IMR-90 (cell line): ENCODE measurements around the gene GALNT17. TPM values are rescaled to one million over a fixed set of nuclear protein-coding genes. Genes with fewer than 3 reads are reported as not detected.

ENCODE experiments used
- ATAC-seq: fragments of 200-7000 bp; cut with Tn5 transposase; 2 replicates; pipeline ENCODE4 v1.9.1; 2020; ENCODE audit warnings: low read depth, mild to moderate bottlenecking, moderate library complexity
- BruUV-seq: library from RNA; stranded (reverse); fragments of 400-500 nt; replicated peaks from 2 replicates; lab custom pipeline; 2021; lab: Mats Ljungman, UMichigan
- CTCF ChIA-PET: fragments of 300-600 bp; formaldehyde crosslinking; extraction: SDS; loops from one replicate; lab custom pipeline; 2021; ENCODE audit warnings: antibody characterized with exemption; lab: Yijun Ruan, JAX
- POLR2A ChIA-PET: fragments of 300-600 bp; sonication (Branson Sonifier 250); formaldehyde crosslinking; loops from one replicate; lab custom pipeline; 2022; ENCODE audit warnings: antibody characterized with exemption; ENCODE audit not compliant: unreplicated experiment; lab: Charles Lee
- DNase-seq: peaks from one replicate; pipeline ENCODE4 v3.0.0; 2013
- H2AFZ ChIP-seq: replicated peaks from 2 replicates; pipeline ENCODE3; 2013; ENCODE audit warnings: low read length, mild to moderate bottlenecking; ENCODE audit not compliant: poor library complexity
- H2AK5ac ChIP-seq: 2 replicates; pipeline ENCODE4 v1.6.1; 2013; ENCODE audit warnings: low read depth, low read length, inconsistent platforms
- H2AK9ac ChIP-seq: replicated peaks from 2 replicates; pipeline ENCODE3; 2013; ENCODE audit warnings: mild to moderate bottlenecking, low read depth, low read length, moderate library complexity; ENCODE audit not compliant: poor library complexity
- H2BK120ac ChIP-seq: 2 replicates; pipeline ENCODE4 v1.6.1; 2013; ENCODE audit warnings: low read depth, low read length, inconsistent platforms
- H2BK15ac ChIP-seq: 3 replicates; pipeline ENCODE4 v1.6.1; 2013; ENCODE audit warnings: low read depth, low read length, inconsistent platforms
- H2BK20ac ChIP-seq: 2 replicates; pipeline ENCODE4 v1.6.1; 2013; ENCODE audit warnings: low read depth, mild to moderate bottlenecking, inconsistent platforms, low read length, moderate library complexity
- H2BK5ac ChIP-seq: 2 replicates; pipeline ENCODE4 v1.6.1; 2013; ENCODE audit warnings: mild to moderate bottlenecking, low read depth, low read length, inconsistent platforms; ENCODE audit not compliant: poor library complexity, severe bottlenecking
- H3K14ac ChIP-seq: replicated peaks from 2 replicates; pipeline ENCODE4 v1.6.1; 2013; ENCODE audit warnings: low read depth, low read length, inconsistent platforms
- H3K18ac ChIP-seq: 2 replicates; pipeline ENCODE4 v1.6.1; 2013; ENCODE audit warnings: low read depth, low read length, control low read depth
- H3K23ac ChIP-seq: 2 replicates; pipeline ENCODE4 v1.6.1; 2013; ENCODE audit warnings: low read depth, low read length, inconsistent platforms
- H3K27ac ChIP-seq: 2 replicates; pipeline ENCODE4 v1.5.1; 2013; ENCODE audit warnings: mild to moderate bottlenecking, control low read depth, low read length; ENCODE audit not compliant: insufficient read depth
- H3K27me3 ChIP-seq: 2 replicates; pipeline ENCODE4 v1.6.1; 2013; ENCODE audit warnings: low read length; ENCODE audit not compliant: control insufficient read depth, insufficient read depth
- H3K36me3 ChIP-seq: 2 replicates; pipeline ENCODE4 v1.6.1; 2013; ENCODE audit warnings: low read length, mixed read lengths; ENCODE audit not compliant: control insufficient read depth, insufficient read depth
- H3K4ac ChIP-seq: 2 replicates; pipeline ENCODE4 v1.6.1; 2013; ENCODE audit warnings: low read depth, low read length, inconsistent platforms
- H3K4me1 ChIP-seq: 2 replicates; pipeline ENCODE4 v1.6.1; 2013; ENCODE audit warnings: low read length, mixed read lengths; ENCODE audit not compliant: control insufficient read depth, insufficient read depth
- H3K4me2 ChIP-seq: 2 replicates; pipeline ENCODE4 v1.6.1; 2013; ENCODE audit warnings: low read depth, mild to moderate bottlenecking, control low read depth, low read length, moderate library complexity
- H3K4me3 ChIP-seq: 2 replicates; pipeline ENCODE4 v1.5.1; 2013; ENCODE audit warnings: low read depth, mild to moderate bottlenecking, control low read depth, low read length, moderate library complexity; ENCODE audit not compliant: insufficient read depth
- H3K56ac ChIP-seq: 2 replicates; pipeline ENCODE4 v1.6.1; 2013; ENCODE audit warnings: low read length, inconsistent platforms; ENCODE audit not compliant: insufficient read depth; ENCODE audit errors: extremely low read depth
- H3K79me1 ChIP-seq, 2 experiments: 2 replicates each; pipeline ENCODE4 v1.6.1; 2013; ENCODE audit warnings: low read length in 2 of 2, inconsistent platforms in 1 of 2, low read depth in 1 of 2
- H3K9ac ChIP-seq: 2 replicates; pipeline ENCODE4 v1.6.1; 2013; ENCODE audit warnings: low read depth, low read length, control low read depth
- H3K9me1 ChIP-seq: 2 replicates; pipeline ENCODE4 v1.6.1; 2013; ENCODE audit warnings: low read length, inconsistent platforms; ENCODE audit not compliant: insufficient read depth
- H3K9me3 ChIP-seq: 2 replicates; pipeline ENCODE4 v1.6.1; 2013; ENCODE audit warnings: low read length; ENCODE audit not compliant: control insufficient read depth, insufficient read depth
- H4K20me1 ChIP-seq: 2 replicates; pipeline ENCODE4 v1.6.1; 2013; ENCODE audit warnings: low read length, inconsistent platforms; ENCODE audit not compliant: insufficient read depth
- H4K5ac ChIP-seq: 2 replicates; pipeline ENCODE4 v1.6.1; 2013; ENCODE audit warnings: mild to moderate bottlenecking, low read depth, low read length, control low read depth
- H4K8ac ChIP-seq, 2 experiments: 2 replicates each; pipeline ENCODE4 v1.6.1; 2013; ENCODE audit warnings: low read depth in 2 of 2, low read length in 2 of 2, control low read depth in 1 of 2, inconsistent platforms in 1 of 2
- H4K91ac ChIP-seq: 2 replicates; pipeline ENCODE4 v1.6.1; 2013; ENCODE audit warnings: low read depth, low read length, inconsistent platforms; ENCODE audit not compliant: insufficient read depth
- BHLHE40 ChIP-seq: fragments of 150-350 bp; IDR thresholded peaks from 2 replicates; pipeline ENCODE4 v1.6.1; 2016; ENCODE audit warnings: mild to moderate bottlenecking, low read depth, low read length
- CEBPB ChIP-seq: IDR thresholded peaks from 2 replicates; pipeline ENCODE4 v1.6.1; 2012; ENCODE audit warnings: low read depth, low read length, improper control_type of control experiment
- CHD1 ChIP-seq: IDR thresholded peaks from 2 replicates; pipeline ENCODE4 v1.6.1; 2012; ENCODE audit warnings: low read depth, low read length, improper control_type of control experiment
- CTCF ChIP-seq: conservative IDR thresholded peaks from 2 replicates; pipeline ENCODE4 v1.5.1; 2012; ENCODE audit warnings: mild to moderate bottlenecking, low read depth, low read length, improper control_type of control experiment
- FOS ChIP-seq: fragments of 150-350 bp; IDR thresholded peaks from 2 replicates; pipeline ENCODE4 v1.6.1; 2016; ENCODE audit warnings: low read depth, low read length
- MAFK ChIP-seq: IDR thresholded peaks from 2 replicates; pipeline ENCODE4 v1.6.1; 2012; ENCODE audit warnings: low read depth, low read length, improper control_type of control experiment
- MAZ ChIP-seq: IDR thresholded peaks from 2 replicates; pipeline ENCODE4 v1.6.1; 2012; ENCODE audit warnings: low read depth, mild to moderate bottlenecking, low read length, improper control_type of control experiment, moderate library complexity, borderline replicate concordance
- MXI1 ChIP-seq: IDR thresholded peaks from 2 replicates; pipeline ENCODE4 v1.6.1; 2012; ENCODE audit warnings: low read depth, mild to moderate bottlenecking, low read length, moderate library complexity, borderline replicate concordance
- NFE2L2 ChIP-seq: fragments of 150-350 bp; IDR thresholded peaks from 2 replicates; pipeline ENCODE4 v1.6.1; 2016; ENCODE audit warnings: low read depth, mild to moderate bottlenecking, low read length
- POLR2A ChIP-seq: IDR thresholded peaks from 2 replicates; pipeline ENCODE4 v1.6.1; 2012; ENCODE audit warnings: mild to moderate bottlenecking, low read depth, low read length
- RAD21 ChIP-seq: IDR thresholded peaks from 2 replicates; pipeline ENCODE4 v1.6.1; 2012; ENCODE audit warnings: low read length, improper control_type of control experiment
- RCOR1 ChIP-seq: IDR thresholded peaks from 2 replicates; pipeline ENCODE4 v1.6.1; 2012; ENCODE audit warnings: mild to moderate bottlenecking, low read length, improper control_type of control experiment; ENCODE audit not compliant: insufficient replicate concordance
- RFX5 ChIP-seq: IDR thresholded peaks from 2 replicates; pipeline ENCODE4 v1.8.0; 2012; ENCODE audit warnings: low read depth, mild to moderate bottlenecking, low read length, moderate library complexity
- SMC3 ChIP-seq: fragments of 150-350 bp; IDR thresholded peaks from 2 replicates; pipeline ENCODE4 v1.6.1; 2016; ENCODE audit warnings: low read depth, mild to moderate bottlenecking, antibody characterized with exemption, low read length, moderate library complexity
- WGBS, 2 experiments: methylation state at CpG; one replicate each; pipeline versions ENCODE4 v1.1.5 to v1.1.7; 2013; ENCODE audit warnings: missing lambda C conversion rate in 2 of 2; ENCODE audit not compliant: insufficient read length in 1 of 2; ENCODE audit errors: extremely low coverage in 2 of 2; 5-methylcytosine and 5-hydroxymethylcytosine counted together
- dilution Hi-C: fragments of 300-500 bp; cut with HindIII; formaldehyde crosslinking; loops from one replicate; pipeline ENCODE4 v1.14.3; 2018; ENCODE audit warnings: low sequenced_read_pairs; ENCODE audit not compliant: unreplicated experiment
- in situ Hi-C: fragments of 300-500 bp; cut with MboI; formaldehyde crosslinking; loops from 3 replicates; pipeline ENCODE4 v1.14.3; 2019; ENCODE audit warnings: low sequenced_read_pairs, inconsistent platforms, mixed read lengths
- intact Hi-C: fragments of 100-400 bp; cut with micrococcal nuclease; formaldehyde crosslinking; loops from 2 replicates; pipeline ENCODE4 v1.10.0; 2022
- polyA plus RNA-seq, 3 experiments: library from polyadenylated mRNA; depleted of rRNA; stranded (reverse); fragments of >200 nt; gene quantifications; 2 replicates each; pipeline ENCODE4 v1.2.3, GENCODE V29; 2012; ENCODE audit warnings: low replicate concordance in 1 of 3
- total RNA-seq: library from RNA; depleted of rRNA; stranded (reverse); fragments of >200 nt; gene quantifications from 2 replicates; pipeline ENCODE4 v1.2.3, GENCODE V29; 2012
- TF ChIP-seq, protein P1 (sequence below): fragments of 150-350 bp; IDR thresholded peaks from 2 replicates; pipeline ENCODE4 v1.6.1; 2017; ENCODE audit warnings: mild to moderate bottlenecking, antibody characterized with exemption, low read length, low read depth
- TF ChIP-seq, protein P2 (sequence below): fragments of 150-350 bp; IDR thresholded peaks from 2 replicates; pipeline ENCODE4 v1.6.1; 2016; ENCODE audit warnings: low read depth, mild to moderate bottlenecking, low read length, moderate library complexity, borderline replicate concordance

The GALNT17 gene
- total and polyA plus RNA-seq, 2 of the 4 experiments (the other 2 are of a cell fraction), result not detected

GRCh38 chr7:71444130-71444529 is 312.2 kb downstream of the GALNT17 start:
- in situ Hi-C loops (no loop called here), intact Hi-C loops (no loop called here), dilution Hi-C loops (no loop called here)
- H3K79me1 ChIP-seq, result no peaks in the 10 kb centered on the region
- H3K9me1 ChIP-seq, result no peaks in the 10 kb centered on the region
- H3K56ac ChIP-seq, result no peak overlapping the region
- H3K27ac ChIP-seq, result no peak overlapping the region
- H2BK20ac ChIP-seq, result no peak overlapping the region
- WGBS, 2 experiments, result no CpG with 5 or more reads among the region's 4 CpGs
- H3K4me1 ChIP-seq, result no peaks in the 10 kb centered on the region
- no TSS peak for BruUV-seq
- H3K36me3 ChIP-seq, result no peaks in the 10 kb centered on the region
- H2AK5ac ChIP-seq, result no peak overlapping the region
- no peak overlapping the region for H3K14ac ChIP-seq
- no peak for DNase-seq
- no peak overlapping the region for H2BK120ac ChIP-seq
- no peak overlapping the region for H4K5ac ChIP-seq
- no peak overlapping the region for H3K4me3 ChIP-seq
- POLR2A ChIA-PET, result no interaction called here
- TF ChIP-seq, protein P1, sequence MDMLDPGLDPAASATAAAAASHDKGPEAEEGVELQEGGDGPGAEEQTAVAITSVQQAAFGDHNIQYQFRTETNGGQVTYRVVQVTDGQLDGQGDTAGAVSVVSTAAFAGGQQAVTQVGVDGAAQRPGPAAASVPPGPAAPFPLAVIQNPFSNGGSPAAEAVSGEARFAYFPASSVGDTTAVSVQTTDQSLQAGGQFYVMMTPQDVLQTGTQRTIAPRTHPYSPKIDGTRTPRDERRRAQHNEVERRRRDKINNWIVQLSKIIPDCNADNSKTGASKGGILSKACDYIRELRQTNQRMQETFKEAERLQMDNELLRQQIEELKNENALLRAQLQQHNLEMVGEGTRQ, result no peak
- TF ChIP-seq POLR2A (no peak), RAD21 (no peak), RFX5 (no peak), BHLHE40 (no peak), MAFK (no peak), FOS (no peak), CTCF (no peak), MXI1 (no peak), CHD1 (no peak), RCOR1 (no peak), CEBPB (no peak), MAZ (no peak), NFE2L2 (no peak), SMC3 (no peak)
- TF ChIP-seq, protein P2, sequence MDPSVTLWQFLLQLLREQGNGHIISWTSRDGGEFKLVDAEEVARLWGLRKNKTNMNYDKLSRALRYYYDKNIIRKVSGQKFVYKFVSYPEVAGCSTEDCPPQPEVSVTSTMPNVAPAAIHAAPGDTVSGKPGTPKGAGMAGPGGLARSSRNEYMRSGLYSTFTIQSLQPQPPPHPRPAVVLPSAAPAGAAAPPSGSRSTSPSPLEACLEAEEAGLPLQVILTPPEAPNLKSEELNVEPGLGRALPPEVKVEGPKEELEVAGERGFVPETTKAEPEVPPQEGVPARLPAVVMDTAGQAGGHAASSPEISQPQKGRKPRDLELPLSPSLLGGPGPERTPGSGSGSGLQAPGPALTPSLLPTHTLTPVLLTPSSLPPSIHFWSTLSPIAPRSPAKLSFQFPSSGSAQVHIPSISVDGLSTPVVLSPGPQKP, result no peak
- H3K4me2 ChIP-seq, result no peak overlapping the region
- no peak overlapping the region for H3K23ac ChIP-seq
- CTCF ChIA-PET, result no interaction called here
- H2AFZ ChIP-seq, result no peak overlapping the region
- H4K91ac ChIP-seq, result no peak overlapping the region
- H3K9ac ChIP-seq, result no peak overlapping the region
- no peak overlapping the region for H3K4ac ChIP-seq
- H3K27me3 ChIP-seq, result no peaks in the 10 kb centered on the region
- no peaks in the 10 kb centered on the region for H4K20me1 ChIP-seq
- H4K8ac ChIP-seq, result no peak overlapping the region
- H3K18ac ChIP-seq, result no peak overlapping the region
- H3K9me3 ChIP-seq, result peaks cover 14% of the 10 kb centered on the region; the same call in 1 of the 2 replicates
- H2AK9ac ChIP-seq, result no peak overlapping the region
- H2BK15ac ChIP-seq, result no peak overlapping the region
- no peak overlapping the region for H2BK5ac ChIP-seq
- no peak for ATAC-seq
